Mucosa of stomach (tissue), 1 donor: Measurements from ENCODE around the gene EDNRA.

ENCODE experiments used
- H3K27me3 ChIP-seq: one replicate; pipeline ENCODE4 v1.7.0; 2013; ENCODE audit warnings: mild to moderate bottlenecking, low read length; ENCODE audit not compliant: control insufficient read depth, insufficient read depth
- H3K36me3 ChIP-seq: one replicate; pipeline ENCODE4 v1.7.0; 2013; ENCODE audit warnings: low read length; ENCODE audit not compliant: control insufficient read depth, insufficient read depth
- H3K4me1 ChIP-seq: one replicate; pipeline ENCODE4 v1.7.0; 2013; ENCODE audit warnings: mild to moderate bottlenecking, low read length; ENCODE audit not compliant: control insufficient read depth, insufficient read depth
- H3K4me3 ChIP-seq: one replicate; pipeline ENCODE4 v1.7.0; 2013; ENCODE audit warnings: low read length
- H3K9ac ChIP-seq: one replicate; pipeline ENCODE4 v1.7.0; 2013; ENCODE audit warnings: mild to moderate bottlenecking, low read length, moderate library complexity
- H3K9me3 ChIP-seq: one replicate; pipeline ENCODE4 v1.7.0; 2013; ENCODE audit warnings: mild to moderate bottlenecking, low read length, moderate library complexity; ENCODE audit not compliant: control insufficient read depth
- donor health status: Pancreatic carcinoma.

The EDNRA gene

GRCh38 chr4:147547314-147548056 lies 66.6 kb downstream of the EDNRA start:
- H3K36me3 ChIP-seq = no peaks in the 10 kb centered on the region
- H3K4me3 ChIP-seq = no peak overlapping the region
- no peaks in the 10 kb centered on the region for H3K27me3 ChIP-seq
- no peaks in the 10 kb centered on the region for H3K9me3 ChIP-seq
- no peak overlapping the region for H3K9ac ChIP-seq
- H3K4me1 ChIP-seq = no peaks in the 10 kb centered on the region

GRCh38 chr4:147548256-147548655 lies 67.4 kb downstream of the EDNRA start:
- Histone ChIP-seq H3K4me1 (no peaks in the 10 kb centered on the region), H3K9ac (no peak overlapping the region), H3K9me3 (no peaks in the 10 kb centered on the region), H3K36me3 (no peaks in the 10 kb centered on the region), H3K4me3 (no peak overlapping the region), H3K27me3 (no peaks in the 10 kb centered on the region)

GRCh38 chr4:147550626-147551246 lies 69.8 kb downstream of the EDNRA start:
- H3K36me3 ChIP-seq = no peaks in the 10 kb centered on the region
- no peaks in the 10 kb centered on the region for H3K4me1 ChIP-seq
- no peaks in the 10 kb centered on the region for H3K9me3 ChIP-seq
- no peak overlapping the region for H3K9ac ChIP-seq
- H3K4me3 ChIP-seq = no peak overlapping the region
- H3K27me3 ChIP-seq = no peaks in the 10 kb centered on the region

GRCh38 chr4:147560625-147561024 lies 79.7 kb downstream of the EDNRA start:
- Histone ChIP-seq H3K9me3 (no peaks in the 10 kb centered on the region), H3K36me3 (no peaks in the 10 kb centered on the region), H3K27me3 (no peaks in the 10 kb centered on the region), H3K4me3 (no peak overlapping the region), H3K4me1 (no peaks in the 10 kb centered on the region), H3K9ac (no peak overlapping the region)

GRCh38 chr4:147566762-147567161 lies 85.9 kb downstream of the EDNRA start:
- Histone ChIP-seq H3K4me3 (no peak overlapping the region), H3K9ac (no peak overlapping the region), H3K4me1 (no peaks in the 10 kb centered on the region), H3K27me3 (no peaks in the 10 kb centered on the region), H3K36me3 (no peaks in the 10 kb centered on the region), H3K9me3 (no peaks in the 10 kb centered on the region)

GRCh38 chr4:147567276-147567675 lies 86.4 kb downstream of the EDNRA start:
- Histone ChIP-seq H3K9me3 (no peaks in the 10 kb centered on the region), H3K9ac (no peak overlapping the region)

GRCh38 chr4:147570616-147571015 lies 89.7 kb downstream of the EDNRA start:
- no peaks in the 10 kb centered on the region for H3K4me1 ChIP-seq
- no peak overlapping the region for H3K4me3 ChIP-seq
- H3K9ac ChIP-seq = no peak overlapping the region
- no peaks in the 10 kb centered on the region for H3K36me3 ChIP-seq
- no peaks in the 10 kb centered on the region for H3K27me3 ChIP-seq
- H3K9me3 ChIP-seq = no peaks in the 10 kb centered on the region

More at GRCh38 chr4:147567276-147567675, 86.4 kb downstream of the EDNRA start:
- Histone ChIP-seq H3K4me3 (no peak overlapping the region), H3K36me3 (no peaks in the 10 kb centered on the region), H3K27me3 (no peaks in the 10 kb centered on the region), H3K4me1 (no peaks in the 10 kb centered on the region)

- Histone ChIP-seq H3K9ac (no peak overlapping the region), H3K27me3 (no peaks in the 10 kb centered on the region), H3K4me1 (no peaks in the 10 kb centered on the region), H3K36me3 (no peaks in the 10 kb centered on the region), H3K9me3 (no peaks in the 10 kb centered on the region), H3K4me3 (no peak overlapping the region)
These were observed 90.3 kb downstream of the EDNRA start for GRCh38 chr4:147571036-147571770.

- Histone ChIP-seq H3K9ac (no peak overlapping the region), H3K4me3 (no peak overlapping the region), H3K27me3 (no peaks in the 10 kb centered on the region), H3K36me3 (no peaks in the 10 kb centered on the region), H3K4me1 (no peaks in the 10 kb centered on the region), H3K9me3 (no peaks in the 10 kb centered on the region)
These were observed 95.2 kb downstream of the EDNRA start for GRCh38 chr4:147576084-147576483.

GRCh38 chr4:147578051-147578476 lies 97.2 kb downstream of the EDNRA start:
- H3K9ac ChIP-seq = no peak overlapping the region
- peaks cover 5% of the 10 kb centered on the region for H3K4me1 ChIP-seq
- no peak overlapping the region for H3K4me3 ChIP-seq
- H3K9me3 ChIP-seq = no peaks in the 10 kb centered on the region
- H3K27me3 ChIP-seq = no peaks in the 10 kb centered on the region
- no peaks in the 10 kb centered on the region for H3K36me3 ChIP-seq

- no peaks in the 10 kb centered on the region for H3K9me3 ChIP-seq
- H3K4me1 ChIP-seq = peaks cover 5% of the 10 kb centered on the region
- H3K9ac ChIP-seq = no peak overlapping the region
- no peaks in the 10 kb centered on the region for H3K27me3 ChIP-seq
- H3K36me3 ChIP-seq = no peaks in the 10 kb centered on the region
- H3K4me3 ChIP-seq = no peak overlapping the region
These were observed 97.7 kb downstream of the EDNRA start for GRCh38 chr4:147578593-147578992.

GRCh38 chr4:147580396-147580795 lies 99.5 kb downstream of the EDNRA start:
- Histone ChIP-seq H3K9me3 (no peaks in the 10 kb centered on the region), H3K36me3 (no peaks in the 10 kb centered on the region), H3K27me3 (no peaks in the 10 kb centered on the region), H3K9ac (no peak overlapping the region), H3K4me1 (peaks cover 5% of the 10 kb centered on the region), H3K4me3 (no peak overlapping the region)
